Mesendoderm (in vitro differentiated cells): ENCODE measurements around the gene CEMIP.

Experiments used
- DNase-seq: peaks from one replicate; pipeline ENCODE4 v3.0.0; 2013
- H2AK5ac ChIP-seq: 2 replicates; pipeline ENCODE4 v1.6.1; 2013; ENCODE audit warnings: low read length, inconsistent platforms
- H2BK120ac ChIP-seq: 2 replicates; pipeline ENCODE4 v1.6.1; 2013; ENCODE audit warnings: low read depth, mild to moderate bottlenecking, low read length, moderate library complexity, mixed read lengths
- H2BK15ac ChIP-seq: replicated peaks from 2 replicates; pipeline ENCODE4 v1.6.1; 2013; ENCODE audit warnings: low read depth, mild to moderate bottlenecking, moderate library complexity
- H2BK5ac ChIP-seq: 2 replicates; pipeline ENCODE4 v1.6.1; 2013; ENCODE audit warnings: low read length, inconsistent platforms
- H3K18ac ChIP-seq: 2 replicates; pipeline ENCODE4 v1.6.1; 2013; ENCODE audit warnings: mild to moderate bottlenecking, low read length, mixed read lengths
- H3K23ac ChIP-seq: one replicate; pipeline ENCODE4 v1.6.1; 2013; ENCODE audit warnings: low read length
- H3K27ac ChIP-seq: 2 replicates; pipeline ENCODE4 v1.5.1; 2013; ENCODE audit warnings: low read depth, mild to moderate bottlenecking, inconsistent platforms, low read length, moderate library complexity
- H3K27me3 ChIP-seq: 2 replicates; pipeline ENCODE4 v1.6.1; 2013; ENCODE audit warnings: low read length, control low read depth, mild to moderate bottlenecking, inconsistent platforms; ENCODE audit not compliant: insufficient read depth, poor library complexity
- H3K36me3 ChIP-seq: 2 replicates; pipeline ENCODE4 v1.6.1; 2013; ENCODE audit warnings: low read length, inconsistent platforms; ENCODE audit not compliant: control insufficient read depth, insufficient read depth
- H3K4ac ChIP-seq: one replicate; pipeline ENCODE4 v1.6.1; 2013; ENCODE audit warnings: low read depth, mild to moderate bottlenecking, low read length, moderate library complexity
- H3K4me1 ChIP-seq: 2 replicates; pipeline ENCODE4 v1.6.1; 2013; ENCODE audit warnings: low read depth, low read length, inconsistent platforms; ENCODE audit not compliant: control insufficient read depth
- H3K4me2 ChIP-seq: 2 replicates; pipeline ENCODE4 v1.6.1; 2013; ENCODE audit warnings: low read length
- H3K4me3 ChIP-seq: 2 replicates; pipeline ENCODE4 v1.5.1; 2013; ENCODE audit warnings: mild to moderate bottlenecking, low read length
- H3K56ac ChIP-seq: one replicate; pipeline ENCODE4 v1.6.1; 2013; ENCODE audit warnings: low read length
- H3K79me1 ChIP-seq: 2 replicates; pipeline ENCODE4 v1.6.1; 2013; ENCODE audit warnings: low read length, inconsistent platforms
- H3K79me2 ChIP-seq: 2 replicates; pipeline ENCODE4 v1.6.1; 2013; ENCODE audit warnings: mild to moderate bottlenecking, low read length; ENCODE audit not compliant: control insufficient read depth, insufficient read depth
- H3K9ac ChIP-seq: 2 replicates; pipeline ENCODE4 v1.6.1; 2013; ENCODE audit warnings: low read length, inconsistent platforms
- H4K5ac ChIP-seq: one replicate; pipeline ENCODE4 v1.6.1; 2013; ENCODE audit warnings: low read length
- H4K8ac ChIP-seq: one replicate; pipeline ENCODE4 v1.6.1; 2013; ENCODE audit warnings: low read depth, mild to moderate bottlenecking, control low read depth, low read length, moderate library complexity
- WGBS: extraction: QIAGEN DNeasy Blood & Tissue Kit; methylation state at CpG from one replicate; pipeline ENCODE4 v1.1.7; 2013; ENCODE audit warnings: low lambda C conversion rate, missing lambda C conversion rate; ENCODE audit not compliant: insufficient coverage; ENCODE audit errors: extremely low coverage; 5-methylcytosine and 5-hydroxymethylcytosine counted together

The CEMIP gene

GRCh38 chr15:80780416-80781221, 1.4 kb downstream of the CEMIP start:
- peak overlapping the region; percentile 57 for H3K4me2 ChIP-seq
- no peak overlapping the region for H2BK15ac ChIP-seq
- no peak overlapping the region for H2BK120ac ChIP-seq
- H3K4me3 ChIP-seq, result no peak overlapping the region
- no peak overlapping the region for H4K5ac ChIP-seq
- peak; percentile 81 for DNase-seq
- no peak overlapping the region for H4K8ac ChIP-seq
- H3K79me1 ChIP-seq, result no peaks in the 10 kb centered on the region
- no peak overlapping the region for H2AK5ac ChIP-seq
- no peaks in the 10 kb centered on the region for H3K79me2 ChIP-seq
- no peak overlapping the region for H2BK5ac ChIP-seq
- no peak overlapping the region for H3K9ac ChIP-seq
- no peak overlapping the region for H3K18ac ChIP-seq
- no peaks in the 10 kb centered on the region for H3K36me3 ChIP-seq
- no peak overlapping the region for H3K4ac ChIP-seq
- no peak overlapping the region for H3K27ac ChIP-seq
- peaks cover 5% of the 10 kb centered on the region for H3K27me3 ChIP-seq
- no CpG with 5 or more reads among the region's 40 CpGs for WGBS
- no peak overlapping the region for H3K56ac ChIP-seq
- H3K23ac ChIP-seq, result no peak overlapping the region
- H3K4me1 ChIP-seq, result no peaks in the 10 kb centered on the region

GRCh38 chr15:80783260-80783659, 4.1 kb downstream of the CEMIP start:
- H3K23ac ChIP-seq, result no peak overlapping the region
- no peak overlapping the region for H4K5ac ChIP-seq
- peaks cover 5% of the 10 kb centered on the region for H3K27me3 ChIP-seq
- no peaks in the 10 kb centered on the region for H3K36me3 ChIP-seq
- H3K27ac ChIP-seq, result no peak overlapping the region
- H2BK15ac ChIP-seq, result no peak overlapping the region
- no peak overlapping the region for H3K9ac ChIP-seq
- DNase-seq, result no peak
- no peak overlapping the region for H2BK120ac ChIP-seq
- H2AK5ac ChIP-seq, result no peak overlapping the region
- no peaks in the 10 kb centered on the region for H3K4me1 ChIP-seq
- no peak overlapping the region for H3K4me2 ChIP-seq
- no peak overlapping the region for H4K8ac ChIP-seq
- H3K18ac ChIP-seq, result no peak overlapping the region
- no peak overlapping the region for H2BK5ac ChIP-seq
- H3K79me2 ChIP-seq, result no peaks in the 10 kb centered on the region
- H3K79me1 ChIP-seq, result no peaks in the 10 kb centered on the region
- H3K4ac ChIP-seq, result no peak overlapping the region
- no peak overlapping the region for H3K56ac ChIP-seq
- H3K4me3 ChIP-seq, result no peak overlapping the region

- Histone ChIP-seq H3K27me3 (no peaks in the 10 kb centered on the region), H2BK15ac (no peak overlapping the region), H3K27ac (no peak overlapping the region), H3K9ac (no peak overlapping the region), H2AK5ac (no peak overlapping the region), H2BK5ac (no peak overlapping the region), H3K18ac (no peak overlapping the region), H3K23ac (no peak overlapping the region), H3K4me2 (no peak overlapping the region), H4K5ac (no peak overlapping the region), H3K4ac (no peak overlapping the region), H3K4me1 (no peaks in the 10 kb centered on the region), H3K4me3 (no peak overlapping the region), H2BK120ac (no peak overlapping the region), H4K8ac (no peak overlapping the region), H3K79me1 (no peaks in the 10 kb centered on the region), H3K36me3 (no peaks in the 10 kb centered on the region), H3K79me2 (no peaks in the 10 kb centered on the region), H3K56ac (no peak overlapping the region)
- WGBS, result no CpG with 5 or more reads among the region's 5 CpGs
- no peak for DNase-seq
Measured at GRCh38 chr15:80785335-80785734, 6.2 kb downstream of the CEMIP start.

GRCh38 chr15:80785811-80786354, 6.7 kb downstream of the CEMIP start:
- no peak overlapping the region for H3K23ac ChIP-seq
- no peak overlapping the region for H3K4me2 ChIP-seq
- H3K36me3 ChIP-seq, result no peaks in the 10 kb centered on the region
- H2BK5ac ChIP-seq, result no peak overlapping the region
- no peaks in the 10 kb centered on the region for H3K79me2 ChIP-seq
- H2AK5ac ChIP-seq, result no peak overlapping the region
- WGBS, result no CpG with 5 or more reads among the region's 5 CpGs
- no peaks in the 10 kb centered on the region for H3K79me1 ChIP-seq
- H4K5ac ChIP-seq, result no peak overlapping the region
- H3K4me3 ChIP-seq, result no peak overlapping the region
- H3K27ac ChIP-seq, result no peak overlapping the region
- H3K56ac ChIP-seq, result no peak overlapping the region
- no peak overlapping the region for H2BK120ac ChIP-seq
- H2BK15ac ChIP-seq, result no peak overlapping the region
- DNase-seq, result no peak
- H3K9ac ChIP-seq, result no peak overlapping the region
- no peaks in the 10 kb centered on the region for H3K4me1 ChIP-seq
- H3K18ac ChIP-seq, result no peak overlapping the region
- no peak overlapping the region for H4K8ac ChIP-seq
- no peaks in the 10 kb centered on the region for H3K27me3 ChIP-seq
- no peak overlapping the region for H3K4ac ChIP-seq

- H2AK5ac ChIP-seq, result no peak overlapping the region
- peak; percentile 40 for DNase-seq
- H3K79me1 ChIP-seq, result no peaks in the 10 kb centered on the region
- no peak overlapping the region for H3K4ac ChIP-seq
- no peak overlapping the region for H3K23ac ChIP-seq
- H2BK5ac ChIP-seq, result no peak overlapping the region
- no peaks in the 10 kb centered on the region for H3K4me1 ChIP-seq
- H3K27ac ChIP-seq, result no peak overlapping the region
- no peak overlapping the region for H4K8ac ChIP-seq
- WGBS, result no CpG with 5 or more reads among the region's 3 CpGs
- H3K56ac ChIP-seq, result no peak overlapping the region
- no peak overlapping the region for H3K18ac ChIP-seq
- H3K79me2 ChIP-seq, result no peaks in the 10 kb centered on the region
- no peaks in the 10 kb centered on the region for H3K36me3 ChIP-seq
- H3K9ac ChIP-seq, result no peak overlapping the region
- H2BK15ac ChIP-seq, result no peak overlapping the region
- no peak overlapping the region for H3K4me3 ChIP-seq
- no peak overlapping the region for H3K4me2 ChIP-seq
- no peak overlapping the region for H4K5ac ChIP-seq
- no peaks in the 10 kb centered on the region for H3K27me3 ChIP-seq
- no peak overlapping the region for H2BK120ac ChIP-seq
Measured at GRCh38 chr15:80787316-80787715, 8.1 kb downstream of the CEMIP start.

GRCh38 chr15:80788536-80788935, 9.4 kb downstream of the CEMIP start:
- Histone ChIP-seq H3K23ac (no peak overlapping the region), H3K27ac (no peak overlapping the region), H2AK5ac (no peak overlapping the region), H2BK120ac (no peak overlapping the region), H4K8ac (no peak overlapping the region), H2BK15ac (no peak overlapping the region), H3K79me1 (no peaks in the 10 kb centered on the region), H3K9ac (no peak overlapping the region), H3K4me3 (no peak overlapping the region), H3K4ac (no peak overlapping the region), H4K5ac (no peak overlapping the region), H3K4me2 (no peak overlapping the region), H3K18ac (no peak overlapping the region), H2BK5ac (no peak overlapping the region), H3K4me1 (no peaks in the 10 kb centered on the region), H3K36me3 (no peaks in the 10 kb centered on the region), H3K56ac (no peak overlapping the region), H3K27me3 (no peaks in the 10 kb centered on the region), H3K79me2 (no peaks in the 10 kb centered on the region)
- no CpG with 5 or more reads among the region's 6 CpGs for WGBS
- DNase-seq, result no peak
